IgD-negative memory B cell (primary cell): ENCODE data around the gene KRT28. TPM values are rescaled to one million over a fixed set of nuclear protein-coding genes. Genes with fewer than 3 reads are reported as not detected.

Experiments
- H3K27ac Mint-ChIP-seq, 3 donors: one replicate each; pipeline ENCODE4 v1.8.0; 2020 to 2022; ENCODE audit warnings: mild to moderate bottlenecking in 3 of 3, mixed read lengths in 3 of 3, moderate library complexity in 1 of 3
- H3K27me3 Mint-ChIP-seq: one replicate; pipeline ENCODE4 v1.8.0; 2021; ENCODE audit warnings: mixed read lengths
- H3K36me3 Mint-ChIP-seq: one replicate; pipeline ENCODE4 v1.8.0; 2020; ENCODE audit warnings: mild to moderate bottlenecking, mixed read lengths
- H3K4me1 Mint-ChIP-seq, 3 donors: one replicate each; pipeline ENCODE4 v1.8.0; 2020 to 2022; ENCODE audit warnings: mixed read lengths in 3 of 3, mild to moderate bottlenecking in 1 of 3
- H3K4me3 Mint-ChIP-seq, 4 donors: one replicate each; pipeline ENCODE4 v1.8.0; 2020 to 2022; ENCODE audit warnings: mild to moderate bottlenecking in 4 of 4, mixed read lengths in 4 of 4, moderate library complexity in 3 of 4
- H3K9me3 Mint-ChIP-seq, 3 donors: one replicate each; pipeline ENCODE4 v1.8.0; 2020 to 2021; ENCODE audit warnings: mixed read lengths in 3 of 3, mild to moderate bottlenecking in 1 of 3
- polyA plus RNA-seq: library from polyadenylated mRNA; unstranded; fragments of 300-500 nt; fragmentation: Illumina TruSeq; gene quantifications from one replicate; pipeline ENCODE4 v1.2.3, GENCODE V29; 2021

The KRT28 gene
- polyA plus RNA-seq, 1 donor from 2014 or later: not detected

- Mint-ChIP-seq H3K9me3 (peaks cover 0 to 8% (median 0%) of the 10 kb centered on the region in 3 donors), H3K27ac (no peak overlapping the region), H3K4me3 (no peak overlapping the region), H3K36me3 (no peaks in the 10 kb centered on the region), H3K4me1 (no peaks in the 10 kb centered on the region), H3K27me3 (peaks cover 48% of the 10 kb centered on the region)
These were observed 10.7 kb upstream of the KRT28 start for GRCh38 chr17:40810494-40810893.

GRCh38 chr17:40809721-40810421, 10.1 kb upstream of the KRT28 start:
- Mint-ChIP-seq H3K27me3 (peaks cover 53% of the 10 kb centered on the region), H3K9me3 (peaks cover 0 to 7% (median 0%) of the 10 kb centered on the region in 3 donors), H3K4me1 (no peaks in the 10 kb centered on the region), H3K36me3 (no peaks in the 10 kb centered on the region), H3K27ac (no peak overlapping the region), H3K4me3 (no peak overlapping the region)

GRCh38 chr17:40806131-40806530, 6.4 kb upstream of the KRT28 start:
- Mint-ChIP-seq H3K4me1 (peaks cover 0 to 3% (median 0%) of the 10 kb centered on the region in 3 donors), H3K27me3 (peaks cover 38% of the 10 kb centered on the region), H3K4me3 (no peak overlapping the region), H3K36me3 (no peaks in the 10 kb centered on the region), H3K27ac (no peak overlapping the region), H3K9me3 (peaks cover 0 to 4% (median 0%) of the 10 kb centered on the region in 3 donors)

GRCh38 chr17:40803617-40804082, 3.9 kb upstream of the KRT28 start:
- peaks cover 27% of the 10 kb centered on the region for H3K27me3 Mint-ChIP-seq
- H3K4me1 Mint-ChIP-seq: peaks cover 0 to 3% (median 0%) of the 10 kb centered on the region in 3 donors
- no peaks in the 10 kb centered on the region for H3K36me3 Mint-ChIP-seq
- no peak overlapping the region for H3K4me3 Mint-ChIP-seq
- peak overlapping the region in 1 of 3 donors; percentile 71 for H3K27ac Mint-ChIP-seq
- H3K9me3 Mint-ChIP-seq: peaks cover 0 to 2% (median 0%) of the 10 kb centered on the region in 3 donors

GRCh38 chr17:40801157-40801556, 1.4 kb upstream of the KRT28 start:
- peaks cover 0 to 3% (median 0%) of the 10 kb centered on the region in 3 donors for H3K4me1 Mint-ChIP-seq
- no peaks in the 10 kb centered on the region for H3K36me3 Mint-ChIP-seq
- peaks cover 21% of the 10 kb centered on the region for H3K27me3 Mint-ChIP-seq
- peaks cover 0 to 2% (median 0%) of the 10 kb centered on the region in 3 donors for H3K9me3 Mint-ChIP-seq
- H3K4me3 Mint-ChIP-seq: no peak overlapping the region
- no peak overlapping the region for H3K27ac Mint-ChIP-seq

GRCh38 chr17:40800381-40800780, 622 bp upstream of the KRT28 start:
- Mint-ChIP-seq H3K9me3 (peaks cover 0 to 2% (median 0%) of the 10 kb centered on the region in 3 donors), H3K4me1 (peaks cover 0 to 3% (median 0%) of the 10 kb centered on the region in 3 donors), H3K36me3 (no peaks in the 10 kb centered on the region), H3K27ac (no peak overlapping the region), H3K27me3 (peaks cover 23% of the 10 kb centered on the region), H3K4me3 (no peak overlapping the region)

- Mint-ChIP-seq H3K4me1 (no peaks in the 10 kb centered on the region), H3K9me3 (no peaks in the 10 kb centered on the region), H3K4me3 (no peak overlapping the region), H3K27ac (no peak overlapping the region), H3K36me3 (no peaks in the 10 kb centered on the region), H3K27me3 (peaks cover 15% of the 10 kb centered on the region)
These were observed 2.9 kb downstream of the KRT28 start for GRCh38 chr17:40796846-40797245.

GRCh38 chr17:40795019-40795667, 4.6 kb downstream of the KRT28 start:
- Mint-ChIP-seq H3K27me3 (peaks cover 15% of the 10 kb centered on the region), H3K4me3 (no peak overlapping the region), H3K36me3 (peaks cover 2% of the 10 kb centered on the region), H3K27ac (no peak overlapping the region), H3K9me3 (no peaks in the 10 kb centered on the region), H3K4me1 (no peaks in the 10 kb centered on the region)

- H3K4me1 Mint-ChIP-seq: no peaks in the 10 kb centered on the region
- peak overlapping the region in 1 of 3 donors; percentile 48 for H3K27ac Mint-ChIP-seq
- H3K27me3 Mint-ChIP-seq: peaks cover 14% of the 10 kb centered on the region
- H3K36me3 Mint-ChIP-seq: peaks cover 2% of the 10 kb centered on the region
- no peaks in the 10 kb centered on the region for H3K9me3 Mint-ChIP-seq
- no peak overlapping the region for H3K4me3 Mint-ChIP-seq
These were observed 5.3 kb downstream of the KRT28 start for GRCh38 chr17:40794466-40794865.

- H3K36me3 Mint-ChIP-seq: peaks cover 2% of the 10 kb centered on the region
- no peak overlapping the region for H3K4me3 Mint-ChIP-seq
- peaks cover 11% of the 10 kb centered on the region for H3K27me3 Mint-ChIP-seq
- no peak overlapping the region for H3K27ac Mint-ChIP-seq
- no peaks in the 10 kb centered on the region for H3K4me1 Mint-ChIP-seq
- H3K9me3 Mint-ChIP-seq: no peaks in the 10 kb centered on the region
These were observed 5.9 kb downstream of the KRT28 start for GRCh38 chr17:40793832-40794231.

GRCh38 chr17:40791787-40792436, 7.8 kb downstream of the KRT28 start:
- Mint-ChIP-seq H3K4me3 (no peak overlapping the region), H3K9me3 (no peaks in the 10 kb centered on the region), H3K36me3 (peaks cover 2% of the 10 kb centered on the region), H3K4me1 (no peaks in the 10 kb centered on the region), H3K27ac (no peak overlapping the region), H3K27me3 (peaks cover 7% of the 10 kb centered on the region)

GRCh38 chr17:40791111-40791510, 8.6 kb downstream of the KRT28 start:
- Mint-ChIP-seq H3K4me3 (no peak overlapping the region), H3K36me3 (peaks cover 2% of the 10 kb centered on the region), H3K27ac (no peak overlapping the region), H3K27me3 (peaks cover 7% of the 10 kb centered on the region), H3K4me1 (no peaks in the 10 kb centered on the region), H3K9me3 (no peaks in the 10 kb centered on the region)

- peaks cover 0 to 2% (median 0%) of the 10 kb centered on the region in 3 donors for H3K4me1 Mint-ChIP-seq
- no peak within 1 kb of the TSS for H3K27ac Mint-ChIP-seq
- peaks cover 2% of the 10 kb centered on the region for H3K36me3 Mint-ChIP-seq
- peak within 1 kb of the TSS in 1 of 4 donors; percentile 78 for H3K4me3 Mint-ChIP-seq
- H3K9me3 Mint-ChIP-seq: no peaks in the 10 kb centered on the region
- peaks cover 32% of the 10 kb centered on the region for H3K27me3 Mint-ChIP-seq
These were observed 17.3 kb downstream of the KRT28 start, which contains the start of gene KRT27 for GRCh38 chr17:40782450-40782849. Gene KRT27 (minus strand): TSS chr17:40782550. CDS start chr17:40782493, 57 bp downstream.

GRCh38 chr17:40779181-40779909, 20.4 kb downstream of the KRT28 start:
- peaks cover 40% of the 10 kb centered on the region for H3K27me3 Mint-ChIP-seq

More at GRCh38 chr17:40779181-40779909, 20.4 kb downstream of the KRT28 start:
- peak overlapping the region in 3 of 4 donors; percentile 15 to 81 (median 50) for H3K4me3 Mint-ChIP-seq
- peaks cover 2% of the 10 kb centered on the region for H3K36me3 Mint-ChIP-seq
- no peaks in the 10 kb centered on the region for H3K9me3 Mint-ChIP-seq
- H3K27ac Mint-ChIP-seq: no peak overlapping the region
- peaks cover 0 to 2% (median 0%) of the 10 kb centered on the region in 3 donors for H3K4me1 Mint-ChIP-seq
